Ectodermal cell (in vitro differentiated cells): Measurements from ENCODE around the gene TH.
"Not testable (repeated sequence)": the region's sequence is repeated elsewhere in the genome, so short reads cannot be mapped to it uniquely, and the experiment has no call there.

Source experiments
- H3K27ac ChIP-seq: 2 replicates; pipeline ENCODE4 v1.7.0; 2013; ENCODE audit warnings: mild to moderate bottlenecking, low read depth, low read length; ENCODE audit not compliant: insufficient read depth, poor library complexity, severe bottlenecking
- H3K27me3 ChIP-seq: 2 replicates; pipeline ENCODE4 v1.7.0; 2013; ENCODE audit warnings: mild to moderate bottlenecking, low read length; ENCODE audit not compliant: insufficient read depth, control insufficient read depth, poor library complexity, severe bottlenecking
- H3K36me3 ChIP-seq: one replicate; pipeline ENCODE4 v1.7.0; 2013; ENCODE audit warnings: low read length; ENCODE audit not compliant: control insufficient read depth, insufficient read depth
- H3K4me1 ChIP-seq: one replicate; pipeline ENCODE4 v1.7.0; 2013; ENCODE audit warnings: low read length; ENCODE audit not compliant: control insufficient read depth, insufficient read depth
- H3K4me3 ChIP-seq: 2 replicates; pipeline ENCODE4 v1.7.0; 2013; ENCODE audit warnings: low read depth, low read length, control low read depth; ENCODE audit not compliant: insufficient read depth
- H3K9me3 ChIP-seq: 2 replicates; pipeline ENCODE4 v1.7.0; 2013; ENCODE audit warnings: mild to moderate bottlenecking, low read length, moderate library complexity; ENCODE audit not compliant: control insufficient read depth
- WGBS, 2 experiments: methylation state at CpG; one replicate each; pipeline ENCODE4 v1.1.7; 2013; ENCODE audit warnings: missing lambda C conversion rate in 2 of 2; 5-methylcytosine and 5-hydroxymethylcytosine counted together

Gene TH

GRCh38 chr11:2185324-2186085 is 13.9 kb upstream of the TH start:
- no peak overlapping the region for H3K4me3 ChIP-seq
- H3K36me3 ChIP-seq: no peaks in the 10 kb centered on the region
- peaks cover 11% of the 10 kb centered on the region for H3K4me1 ChIP-seq
- WGBS, 2 experiments: 89 to 92% methylated on average over 23 of the region's 23 CpGs
- H3K27ac ChIP-seq: no peak overlapping the region
- H3K27me3 ChIP-seq: no peaks in the 10 kb centered on the region
- no peaks in the 10 kb centered on the region for H3K9me3 ChIP-seq

- Histone ChIP-seq H3K27ac (no peak overlapping the region), H3K27me3 (no peaks in the 10 kb centered on the region), H3K36me3 (no peaks in the 10 kb centered on the region), H3K9me3 (no peaks in the 10 kb centered on the region), H3K4me3 (no peak overlapping the region), H3K4me1 (no peaks in the 10 kb centered on the region)
- 87 to 90% methylated on average over 20 of the region's 20 CpGs for WGBS, 2 experiments
Measured at GRCh38 chr11:2182692-2183474, 11.3 kb upstream of the TH start.

- no peak overlapping the region for H3K27ac ChIP-seq
- H3K9me3 ChIP-seq: no peaks in the 10 kb centered on the region
- no peaks in the 10 kb centered on the region for H3K4me1 ChIP-seq
- H3K27me3 ChIP-seq: no peaks in the 10 kb centered on the region
- WGBS, 2 experiments: 92% methylated on average over 18 of the region's 18 CpGs
- no peaks in the 10 kb centered on the region for H3K36me3 ChIP-seq
- H3K4me3 ChIP-seq: no peak overlapping the region
Measured at GRCh38 chr11:2182075-2182474, 10.5 kb upstream of the TH start.

- H3K4me1 ChIP-seq: no peaks in the 10 kb centered on the region
Measured at GRCh38 chr11:2180789-2181370, 9.3 kb upstream of the TH start.

GRCh38 chr11:2180347-2180746 is 8.7 kb upstream of the TH start:
- H3K4me1 ChIP-seq: no peaks in the 10 kb centered on the region
- no peak overlapping the region for H3K27ac ChIP-seq
- H3K27me3 ChIP-seq: no peaks in the 10 kb centered on the region
- no peaks in the 10 kb centered on the region for H3K36me3 ChIP-seq
- H3K9me3 ChIP-seq: no peaks in the 10 kb centered on the region
- WGBS, 2 experiments: 92% methylated on average over 15 of the region's 15 CpGs
- no peak overlapping the region for H3K4me3 ChIP-seq

More at GRCh38 chr11:2180789-2181370, 9.3 kb upstream of the TH start:
- H3K27me3 ChIP-seq: no peaks in the 10 kb centered on the region
- no peaks in the 10 kb centered on the region for H3K9me3 ChIP-seq
- 89% methylated on average over 11 of the region's 11 CpGs for WGBS, 2 experiments
- no peaks in the 10 kb centered on the region for H3K36me3 ChIP-seq
- H3K27ac ChIP-seq: no peak overlapping the region
- no peak overlapping the region for H3K4me3 ChIP-seq

- Histone ChIP-seq H3K4me1 (no peaks in the 10 kb centered on the region), H3K36me3 (no peaks in the 10 kb centered on the region), H3K9me3 (no peaks in the 10 kb centered on the region), H3K27me3 (no peaks in the 10 kb centered on the region), H3K27ac (no peak overlapping the region), H3K4me3 (no peak overlapping the region)
- 93% methylated on average over 10 of the region's 10 CpGs for WGBS, 2 experiments
Measured at GRCh38 chr11:2179516-2179915, 7.9 kb upstream of the TH start.

- 64 to 74% methylated on average over 16 of the region's 16 CpGs for WGBS, 2 experiments
- H3K9me3 ChIP-seq: no peaks in the 10 kb centered on the region
- no peak overlapping the region for H3K4me3 ChIP-seq
- no peak overlapping the region for H3K27ac ChIP-seq
- no peaks in the 10 kb centered on the region for H3K36me3 ChIP-seq
- H3K4me1 ChIP-seq: no peaks in the 10 kb centered on the region
- H3K27me3 ChIP-seq: no peaks in the 10 kb centered on the region
Measured at GRCh38 chr11:2178906-2179494, 7.4 kb upstream of the TH start.

- not testable (repeated sequence) for H3K9me3 ChIP-seq, H3K4me3 ChIP-seq, H3K36me3 ChIP-seq, H3K27me3 ChIP-seq, H3K4me1 ChIP-seq, H3K27ac ChIP-seq
- WGBS, 2 experiments: 87 to 88% methylated on average over 14 to 15 of the region's 16 CpGs
Measured at GRCh38 chr11:2178055-2178773, 6.6 kb upstream of the TH start.

GRCh38 chr11:2177076-2177475 is 5.5 kb upstream of the TH start:
- Histone ChIP-seq H3K4me3 (no peak overlapping the region), H3K27ac (no peak overlapping the region), H3K4me1 (peaks cover under 1% of the 10 kb centered on the region), H3K9me3 (no peaks in the 10 kb centered on the region), H3K36me3 (no peaks in the 10 kb centered on the region), H3K27me3 (no peaks in the 10 kb centered on the region)
- 88 to 89% methylated on average over 18 of the region's 18 CpGs for WGBS, 2 experiments
